ENCODE results near the gene CBX5. TPM values are rescaled to one million over a fixed set of nuclear protein-coding genes. Genes with fewer than 3 reads are reported as not detected.

The CBX5 gene
- total RNA-seq, 1 donor from 2014 or later, result 39.5 TPM

DNA sequence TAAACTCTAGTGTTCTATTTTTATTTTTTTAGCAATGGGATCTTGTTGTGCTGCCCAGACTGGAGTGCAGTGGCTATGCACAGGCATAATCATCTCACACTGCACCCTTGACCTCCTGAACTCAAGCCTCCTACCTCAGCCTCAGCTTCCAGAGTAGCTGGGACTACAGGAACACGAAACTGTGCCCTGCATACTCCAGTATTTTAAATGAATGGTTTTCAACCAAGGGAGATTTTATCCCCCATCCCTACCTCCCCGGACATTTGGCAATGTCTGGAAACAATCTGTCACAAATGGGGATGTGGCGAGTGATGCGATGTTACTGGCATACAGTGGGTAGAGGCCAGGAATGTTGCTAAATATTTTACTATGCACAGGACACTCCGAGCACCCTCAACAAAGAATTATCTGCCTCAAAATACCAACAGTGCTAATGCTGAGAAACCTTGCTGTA lies 2.1 kb downstream of the CBX5 start:
- DNase-seq (ENCODE audit: low spot score), result no peak
- intact Hi-C loops (cut with DNase I), result no loop called here

DNA sequence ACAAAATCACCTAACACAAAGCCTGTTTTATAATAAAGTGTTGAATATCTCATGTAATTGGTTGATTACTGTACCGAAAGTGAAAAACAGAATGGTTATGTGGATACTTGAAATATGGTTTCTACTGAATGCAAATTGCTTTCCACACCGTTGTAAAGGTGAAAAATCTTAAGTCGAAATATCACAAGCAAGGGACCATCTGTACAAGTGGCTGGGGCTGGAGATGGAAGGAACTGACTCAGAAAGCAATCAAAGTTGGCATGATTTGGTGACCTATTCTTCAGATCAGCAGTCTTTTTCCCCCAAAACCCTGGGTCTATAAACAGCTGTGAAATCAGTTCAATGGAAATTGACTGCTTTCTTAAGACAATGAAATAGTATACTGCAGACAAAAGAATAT lies 3.6 kb downstream of the CBX5 start:
- intact Hi-C loops (cut with DNase I), result no loop called here
- DNase-seq (ENCODE audit: low spot score), result no peak

DNA sequence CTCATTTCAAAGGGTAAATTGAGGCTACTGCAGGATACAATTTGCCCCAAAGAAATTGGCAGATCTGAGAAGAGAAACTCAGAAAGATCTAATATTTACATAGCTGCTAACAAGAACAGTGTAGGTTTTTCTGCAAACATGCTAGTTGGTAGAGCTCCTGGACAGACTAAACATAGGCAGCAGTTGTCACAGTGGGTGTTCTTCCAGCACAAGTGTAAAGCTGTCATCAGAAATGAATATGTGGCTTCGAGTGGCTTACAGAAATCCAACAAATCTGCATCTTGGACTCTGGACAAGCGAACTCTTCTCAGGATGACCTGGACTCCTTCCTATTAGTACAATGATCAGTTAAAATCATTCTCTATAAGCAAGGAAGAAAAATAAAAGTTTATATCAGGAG lies 5.9 kb downstream of the CBX5 start:
- intact Hi-C loops (cut with DNase I), result no loop called here
- DNase-seq (ENCODE audit: low spot score), result no peak

- intact Hi-C loops (cut with DNase I), result no loop called here
These were observed 7.7 kb downstream of the CBX5 start for GRCh38 chr12:54272214-54272613.

GRCh38 chr12:54270345-54270744 lies 9.6 kb downstream of the CBX5 start:
- no peak for DNase-seq (ENCODE audit: low spot score)
- intact Hi-C loops (cut with DNase I), result no loop called here

More at GRCh38 chr12:54272214-54272613, 7.7 kb downstream of the CBX5 start:
- no peak for DNase-seq (ENCODE audit: low spot score)

DNA sequence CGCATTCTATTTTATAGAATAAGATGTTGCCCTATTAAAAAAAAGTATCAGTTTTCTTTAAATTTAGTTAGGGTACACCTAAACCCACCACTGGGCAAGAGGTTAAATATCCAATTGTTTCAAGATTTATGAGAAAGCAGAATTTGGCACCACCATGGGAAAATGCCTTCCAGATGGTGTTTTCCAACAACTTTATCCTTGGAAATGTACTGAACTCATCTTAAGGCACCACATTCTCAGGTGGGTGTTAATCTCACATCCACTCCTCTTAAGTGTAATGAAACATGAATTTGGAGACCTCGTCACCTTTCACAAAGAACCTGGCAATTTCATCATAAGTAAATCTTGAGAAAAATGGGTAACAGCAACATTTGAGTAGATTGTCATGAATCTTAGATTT lies 13.1 kb downstream of the CBX5 start:
- no peak for DNase-seq (ENCODE audit: low spot score)

DNA sequence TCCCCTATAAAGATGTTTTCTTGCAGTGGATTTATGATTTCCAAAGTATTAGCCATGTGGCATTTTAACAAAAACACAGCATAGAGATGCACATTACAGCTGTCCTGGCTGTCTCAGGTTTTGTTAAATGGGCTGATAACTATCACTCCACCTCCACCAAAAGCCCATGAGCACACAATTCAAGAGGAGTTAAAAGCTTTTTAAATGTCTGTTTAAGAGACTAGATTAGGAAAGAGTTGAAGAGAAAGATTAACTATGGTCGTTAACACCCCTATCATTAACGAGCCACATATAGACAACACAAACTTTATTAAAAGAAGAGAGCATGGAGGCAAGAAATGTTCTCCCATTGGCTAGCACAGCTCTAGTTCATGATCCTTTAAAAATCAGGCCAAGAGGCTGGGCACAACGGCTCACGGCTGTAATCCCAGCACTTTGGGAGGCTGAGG lies 14.5 kb downstream of the CBX5 start:
- no peak for DNase-seq (ENCODE audit: low spot score)
- intact Hi-C loops (cut with DNase I), result no loop called here

More for the DNA sequence above, 13.1 kb downstream of the CBX5 start:
- intact Hi-C loops (cut with DNase I), result no loop called here

DNA sequence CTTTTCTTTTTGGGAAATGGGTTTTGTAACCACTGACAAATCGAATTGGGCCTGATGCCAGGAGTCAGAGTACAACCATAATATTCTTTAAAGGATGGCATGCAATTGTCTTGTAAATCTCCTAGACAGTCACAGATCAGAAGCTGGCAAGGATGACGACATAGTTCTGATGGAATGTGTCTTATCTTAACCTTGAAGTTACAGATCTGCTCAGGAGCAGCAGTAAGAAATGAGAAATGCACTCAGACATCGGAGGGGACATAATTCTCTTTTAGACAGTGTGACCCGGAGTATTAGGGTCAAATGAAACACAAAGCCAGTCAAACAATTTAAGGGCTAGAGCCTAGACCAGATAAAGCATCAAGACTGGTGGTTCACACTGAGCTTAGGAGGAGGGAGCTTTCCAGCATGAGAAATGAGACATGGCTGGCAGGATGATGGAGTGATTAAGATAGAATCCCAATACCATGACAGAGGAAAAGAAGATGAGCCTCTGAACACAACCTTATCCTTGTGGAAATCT lies 17.5 kb downstream of the CBX5 start:
- intact Hi-C loops (cut with DNase I), result no loop called here
- DNase-seq (ENCODE audit: low spot score), result no peak

- intact Hi-C loops (cut with DNase I), result no loop called here
- no peak for DNase-seq (ENCODE audit: low spot score)
These were observed 18.0 kb downstream of the CBX5 start for GRCh38 chr12:54261815-54262402.

DNA sequence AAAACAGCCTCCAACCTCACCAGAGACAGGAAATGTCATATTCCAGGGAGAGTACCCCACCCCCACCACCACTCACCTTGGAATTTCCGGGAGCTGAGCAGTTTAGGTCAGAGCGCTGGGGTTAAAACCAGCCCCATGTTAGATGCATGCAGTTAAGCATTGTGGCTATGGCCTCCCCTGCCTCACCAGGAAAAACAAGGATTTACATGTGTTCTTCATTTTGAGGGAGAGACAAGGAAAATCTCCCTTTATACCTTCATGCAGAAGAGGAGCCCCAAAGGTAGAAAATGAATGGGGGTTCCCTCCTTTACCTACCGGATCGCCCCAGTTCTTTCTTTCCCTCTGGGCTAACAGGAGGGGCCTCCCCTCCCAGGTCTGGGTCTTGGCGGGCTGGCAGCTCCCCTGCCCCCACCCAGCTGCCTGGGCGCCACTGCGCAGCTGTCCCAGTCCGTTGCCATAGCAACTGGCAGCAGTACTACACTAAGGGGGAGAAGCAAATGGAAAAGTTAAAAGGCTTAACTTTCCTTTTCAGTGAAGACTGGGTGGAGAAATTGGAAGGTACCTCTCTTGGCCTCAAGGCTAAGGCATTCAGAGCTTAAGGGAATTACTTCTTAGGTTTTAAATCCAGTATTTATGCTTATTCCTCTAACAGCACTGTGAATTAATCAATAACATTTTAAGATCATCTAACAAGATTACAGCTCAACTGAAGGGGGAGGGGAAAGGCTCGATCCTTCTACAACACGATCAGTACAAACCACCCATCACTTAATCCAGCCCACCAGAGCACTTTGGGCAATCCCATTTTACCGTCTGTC lies 20.5 kb downstream of the CBX5 start:
- no peak for DNase-seq (ENCODE audit: low spot score)
- intact Hi-C loops (cut with DNase I), result no loop called here

- no peak for DNase-seq (ENCODE audit: low spot score)
- intact Hi-C loops (cut with DNase I), result no loop called here
These were observed 21.7 kb downstream of the CBX5 start for GRCh38 chr12:54258201-54258681.

- intact Hi-C loops (cut with DNase I), result no loop called here
- no peak for DNase-seq (ENCODE audit: low spot score)
These were observed 22.6 kb downstream of the CBX5 start for GRCh38 chr12:54257332-54257731.

GRCh38 chr12:54253240-54253639 lies 26.7 kb downstream of the CBX5 start:
- DNase-seq (ENCODE audit: low spot score), result no peak
- intact Hi-C loops (cut with DNase I), result no loop called here

GRCh38 chr12:54251667-54252284 lies 28.1 kb downstream of the CBX5 start:
- no peak for DNase-seq (ENCODE audit: low spot score)
- intact Hi-C loops (cut with DNase I), result no loop called here

DNA sequence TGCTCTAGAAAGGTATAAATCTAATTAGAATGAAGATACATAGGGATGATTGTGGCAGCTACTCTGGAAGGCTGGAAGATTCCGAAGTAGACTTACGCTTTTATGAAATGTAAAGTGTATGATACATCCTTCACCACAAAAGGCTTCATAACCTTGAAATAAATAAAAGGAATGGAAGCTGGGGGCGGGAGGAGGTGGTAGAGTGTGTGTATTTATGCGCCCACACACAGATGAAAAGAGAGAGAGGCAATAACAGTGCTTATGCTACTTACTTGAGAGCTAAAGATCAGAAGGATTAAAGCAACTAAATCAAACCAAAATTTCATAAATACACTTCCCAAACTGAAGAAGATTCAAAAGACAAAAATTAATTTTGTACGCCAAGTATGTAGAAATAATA lies 30.4 kb downstream of the CBX5 start:
- DNase-seq (ENCODE audit: low spot score), result no peak
- intact Hi-C loops (cut with DNase I), result no loop called here

GRCh38 chr12:54246011-54246641 lies 33.8 kb downstream of the CBX5 start:
- no peak for DNase-seq (ENCODE audit: low spot score)
- intact Hi-C loops (cut with DNase I), result no loop called here

GRCh38 chr12:54240971-54241588 lies 38.8 kb downstream of the CBX5 start:
- intact Hi-C loops (cut with DNase I), result loop anchor here (5.0 kb wide), 1 partner anchor 81 kb away; no protein-coding TSS in a partner anchor
- no peak for DNase-seq (ENCODE audit: low spot score)

GRCh38 chr12:54240129-54240528 lies 39.8 kb downstream of the CBX5 start:
- no peak for DNase-seq (ENCODE audit: low spot score)
- intact Hi-C loops (cut with DNase I), result loop anchor here (5.0 kb wide), 1 partner anchor 82 kb away; no protein-coding TSS in a partner anchor

- intact Hi-C loops (cut with DNase I), result loop anchor here (5.0 kb wide), 1 partner anchor 83 kb away; no protein-coding TSS in a partner anchor
- no peak for DNase-seq (ENCODE audit: low spot score)
These were observed 40.3 kb downstream of the CBX5 start for GRCh38 chr12:54239620-54240019.
